OCI-LY7 (cell line): ENCODE results near the gene CACNA1B.

Experiments
- CTCF ChIP-seq: fragments of 200-600 bp; sonication (generic); conservative IDR thresholded peaks from 2 replicates; pipeline ENCODE4 v1.5.1; 2014; ENCODE audit warnings: mild to moderate bottlenecking, antibody characterized with exemption, low read length, moderate library complexity, mixed read lengths
- EZH2phosphoT487 ChIP-seq: fragments of 200-600 bp; sonication (generic); IDR thresholded peaks from 2 replicates; pipeline ENCODE4 v1.6.1; 2018; ENCODE audit warnings: low read depth, borderline replicate concordance, mild to moderate bottlenecking, mixed run types, antibody characterized with exemption, low read length, moderate library complexity, mixed read lengths

GRCh38 chr9:138025908-138026307, 148.3 kb downstream of the CACNA1B start:
- no peak for TF ChIP-seq CTCF
- TF ChIP-seq EZH2phosphoT487, result no peak
